CD14-positive monocyte (primary cell): Measurements from ENCODE around the gene MTG2. TPM values are rescaled to one million over a fixed set of nuclear protein-coding genes. Genes with fewer than 3 reads are reported as not detected.

Experiments used
- DNase-seq, 3 donors: peaks; one replicate each; pipeline ENCODE4 v3.0.0-alpha.2; 2011 to 2022
- H2AFZ ChIP-seq: 2 replicates; pipeline ENCODE4 v1.6.0; 2012; ENCODE audit warnings: mild to moderate bottlenecking, low read depth, low read length, inconsistent platforms; ENCODE audit not compliant: insufficient read depth, poor library complexity, severe bottlenecking
- H3K27ac ChIP-seq, 2 donors: 1 replicate in 1 of 2; 2 replicates in 1 of 2; pipeline ENCODE4 v1.5.1; 2012 to 2013; ENCODE audit warnings: low read length in 2 of 2, control low read depth in 1 of 2, inconsistent platforms in 1 of 2, low read depth in 1 of 2, mild to moderate bottlenecking in 1 of 2
- H3K27me3 ChIP-seq, 2 donors: one replicate each; pipeline versions ENCODE4 v1.6.0 to v1.6.1; 2011 to 2013; ENCODE audit warnings: low read length in 2 of 2; ENCODE audit not compliant: control insufficient read depth in 2 of 2, insufficient read depth in 2 of 2
- H3K36me3 ChIP-seq, 2 donors: replicated peaks in 1 of 2; 1 replicate in 1 of 2; 2 replicates in 1 of 2; pipeline versions ENCODE4 v1.5.1 to v1.6.1; 2012 to 2013; ENCODE audit warnings: low read length in 2 of 2, control low read depth in 1 of 2, inconsistent platforms in 1 of 2, mild to moderate bottlenecking in 1 of 2; ENCODE audit not compliant: insufficient read depth in 2 of 2, control insufficient read depth in 1 of 2
- H3K4me1 ChIP-seq, 2 donors: 1 replicate in 1 of 2; 2 replicates in 1 of 2; pipeline versions ENCODE4 v1.5.1 to v1.6.1; 2012 to 2013; ENCODE audit warnings: low read length in 2 of 2, control low read depth in 1 of 2, inconsistent platforms in 1 of 2, mild to moderate bottlenecking in 1 of 2, moderate library complexity in 1 of 2; ENCODE audit not compliant: insufficient read depth in 2 of 2, control insufficient read depth in 1 of 2
- H3K4me2 ChIP-seq: replicated peaks from 2 replicates; pipeline ENCODE3; 2012; ENCODE audit warnings: low read length, moderate library complexity, mild to moderate bottlenecking; ENCODE audit not compliant: poor library complexity, severe bottlenecking; ENCODE audit errors: extremely low read depth
- H3K4me3 ChIP-seq, 3 experiments: fragments of 200-600 bp in 1 of 3; sonication (generic) in 1 of 3; replicated peaks in 1 of 3; 1 replicate in 2 of 3; 2 replicates in 1 of 3; pipeline ENCODE4 v1.5.1; 2011 to 2013; ENCODE audit warnings: low read length in 3 of 3, mild to moderate bottlenecking in 3 of 3, control low read depth in 2 of 3, low read depth in 2 of 3, inconsistent platforms in 1 of 3, moderate library complexity in 1 of 3
- H3K79me2 ChIP-seq: 2 replicates; pipeline ENCODE4 v1.6.0; 2012; ENCODE audit warnings: mild to moderate bottlenecking, control low read depth, inconsistent platforms, low read length, moderate library complexity; ENCODE audit not compliant: insufficient read depth
- H3K9ac ChIP-seq: 2 replicates; pipeline ENCODE4 v1.6.0; 2017; ENCODE audit warnings: low read length, mild to moderate bottlenecking; ENCODE audit not compliant: insufficient read depth, poor library complexity, severe bottlenecking
- H3K9me3 ChIP-seq, 2 donors: replicated peaks in 1 of 2; 1 replicate in 1 of 2; 2 replicates in 1 of 2; pipeline versions ENCODE4 v1.5.1 to v1.6.1; 2012 to 2013; ENCODE audit warnings: low read length in 2 of 2, control low read depth in 1 of 2; ENCODE audit not compliant: control insufficient read depth in 1 of 2, insufficient read depth in 1 of 2
- H4K20me1 ChIP-seq: 2 replicates; pipeline ENCODE4 v1.6.0; 2012; ENCODE audit warnings: mild to moderate bottlenecking, low read length, control low read depth, moderate library complexity; ENCODE audit not compliant: insufficient read depth
- H3K27ac Mint-ChIP-seq, 7 donors: one replicate each; pipeline ENCODE4 v1.8.0; 2020; ENCODE audit warnings: mild to moderate bottlenecking in 7 of 7, mixed read lengths in 7 of 7, moderate library complexity in 6 of 7, inconsistent platforms in 2 of 7
- H3K27me3 Mint-ChIP-seq, 3 donors: one replicate each; pipeline ENCODE4 v1.8.0; 2021 to 2022; ENCODE audit warnings: low read depth in 3 of 3, mild to moderate bottlenecking in 3 of 3, mixed read lengths in 3 of 3, moderate library complexity in 3 of 3, inconsistent platforms in 1 of 3
- H3K36me3 Mint-ChIP-seq, 2 donors: one replicate each; pipeline ENCODE4 v1.8.0; 2020; ENCODE audit warnings: mixed read lengths in 2 of 2, inconsistent platforms in 1 of 2, mild to moderate bottlenecking in 1 of 2
- H3K4me1 Mint-ChIP-seq: one replicate; pipeline ENCODE4 v1.8.0; 2020; ENCODE audit warnings: mild to moderate bottlenecking, mixed read lengths
- H3K4me3 Mint-ChIP-seq, 2 donors: one replicate each; pipeline ENCODE4 v1.8.0; 2020; ENCODE audit warnings: mild to moderate bottlenecking in 2 of 2, mixed read lengths in 2 of 2, moderate library complexity in 1 of 2
- H3K9me3 Mint-ChIP-seq, 7 donors: one replicate each; pipeline ENCODE4 v1.8.0; 2020 to 2022; ENCODE audit warnings: mixed read lengths in 7 of 7, mild to moderate bottlenecking in 6 of 7, moderate library complexity in 6 of 7, inconsistent platforms in 2 of 7
- CTCF ChIP-seq: fragments of 200-600 bp; IDR thresholded peaks from one replicate; pipeline ENCODE4 v1.8.0; 2022; ENCODE audit warnings: antibody characterized with exemption, mild to moderate bottlenecking
- WGBS: methylation state at CpG from one replicate; pipeline ENCODE4 v1.1.5; 2013; ENCODE audit warnings: missing lambda C conversion rate; ENCODE audit not compliant: insufficient coverage; 5-methylcytosine and 5-hydroxymethylcytosine counted together
- intact Hi-C, 2 donors: fragments of 100-400 bp; cut with micrococcal nuclease; formaldehyde crosslinking; loops; one replicate each; pipeline versions ENCODE4 v1.15.0 to v1.15.1; 2023
- polyA plus RNA-seq, 3 donors: library from polyadenylated mRNA; depleted of rRNA in 1 of 3; unstranded in 2 of 3; stranded (reverse) in 1 of 3; fragments of 300-500 nt in 2 of 3; fragments of >200 nt in 1 of 3; fragmentation: Illumina TruSeq in 2 of 3; gene quantifications; 1 replicate in 2 of 3; 2 replicates in 1 of 3; pipeline ENCODE4 v1.2.3, GENCODE V29; 2012 to 2021

Gene MTG2
- polyA plus RNA-seq, 3 donors, result 10.8 to 16.1 (median 14.9) TPM

DNA sequence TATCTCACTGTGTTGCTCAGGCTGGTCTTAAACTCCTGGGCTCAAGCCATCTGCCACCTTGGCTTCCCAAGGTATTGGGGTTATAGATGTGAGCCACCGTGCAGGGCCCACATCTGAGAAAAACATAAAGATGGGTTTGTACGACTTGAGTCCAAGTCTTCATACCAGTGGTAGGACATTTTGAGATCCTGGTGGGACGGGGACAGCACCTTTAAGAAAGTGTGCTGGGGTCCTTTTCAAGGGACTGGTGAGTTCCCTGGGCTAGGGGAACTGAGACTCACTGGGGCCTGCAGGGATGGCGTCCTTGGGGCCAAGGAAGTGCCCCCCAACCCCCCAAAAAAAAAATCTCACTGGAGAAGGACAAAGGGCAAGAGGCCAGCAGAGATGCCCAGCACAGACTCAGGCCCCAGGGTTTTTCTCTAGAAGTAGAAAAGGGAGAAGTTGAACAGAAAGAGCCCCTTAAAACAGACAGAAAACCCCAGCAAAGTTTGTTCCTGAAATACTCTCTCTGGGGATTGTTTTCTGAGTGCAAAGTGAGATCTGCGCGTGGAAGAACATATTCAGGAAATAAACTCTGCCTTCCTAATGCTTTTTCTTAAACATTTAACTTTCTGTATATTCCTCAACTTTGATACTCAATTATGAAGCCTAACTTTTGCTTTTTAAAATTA, 66.2 kb downstream of the MTG2 start:
- no peak overlapping the region for H3K4me3 Mint-ChIP-seq
- TF ChIP-seq CTCF, result no peak
- H3K27ac Mint-ChIP-seq, result peak overlapping the region in 2 of 7 donors; percentile 63 to 72
- peaks cover 8 to 31% of the 10 kb centered on the region in 2 donors for H3K36me3 ChIP-seq
- intact Hi-C loops, result no loop called here
- H3K9me3 ChIP-seq, result no peaks in the 10 kb centered on the region
- no peak for DNase-seq
- H3K79me2 ChIP-seq, result peaks cover 88% of the 10 kb centered on the region
- WGBS, result 100% methylated on average over 2 of the region's 6 CpGs
- peaks cover 100% of the 10 kb centered on the region for H4K20me1 ChIP-seq
- H3K4me3 ChIP-seq, result no peak overlapping the region
- peaks cover 13% of the 10 kb centered on the region for H3K4me1 Mint-ChIP-seq
- H3K4me2 ChIP-seq, result no peak overlapping the region
- H3K27me3 ChIP-seq, result no peaks in the 10 kb centered on the region
- no peak overlapping the region for H3K9ac ChIP-seq
- H3K27ac ChIP-seq, result no peak overlapping the region
- H3K4me1 ChIP-seq, result no peaks in the 10 kb centered on the region
- no peak overlapping the region for H2AFZ ChIP-seq
- H3K9me3 Mint-ChIP-seq, result no peaks in the 10 kb centered on the region
- peaks cover 22 to 31% of the 10 kb centered on the region in 2 donors for H3K36me3 Mint-ChIP-seq
- H3K27me3 Mint-ChIP-seq, result peaks cover 0 to 2% (median 1%) of the 10 kb centered on the region in 3 donors

DNA sequence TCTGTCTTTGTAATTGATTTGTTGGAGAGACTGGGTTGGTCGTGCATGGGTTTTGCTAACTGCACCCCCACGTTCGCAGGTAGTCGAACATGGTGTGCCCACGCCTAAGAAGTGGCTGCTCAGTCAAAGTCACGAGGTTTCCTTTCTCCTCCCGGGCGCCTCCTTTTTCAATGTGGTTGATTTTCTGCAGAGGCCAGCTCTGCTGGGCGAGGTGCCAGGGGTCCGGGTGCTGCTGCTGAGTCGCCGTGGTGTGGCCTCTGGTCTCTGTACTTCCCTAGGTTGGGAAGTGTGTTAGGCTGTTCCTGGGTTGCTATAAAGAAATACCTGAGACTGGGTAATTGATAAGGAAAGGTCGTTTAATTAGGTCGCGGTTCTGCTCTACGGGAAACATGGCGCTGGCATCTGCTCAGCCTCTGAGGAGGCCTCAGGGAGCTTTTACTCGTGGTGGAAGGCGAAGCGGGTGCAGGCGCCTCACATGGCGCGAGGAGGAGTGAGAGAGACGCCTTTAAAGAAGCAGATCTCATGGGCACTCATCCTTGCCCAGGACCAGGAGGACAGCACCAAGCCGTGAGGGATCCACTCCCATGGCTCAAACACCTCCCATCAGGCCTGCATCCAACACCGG, 69.6 kb downstream of the MTG2 start:
- no peak for DNase-seq
- Histone ChIP-seq H3K4me3 (no peak overlapping the region), H2AFZ (no peak overlapping the region), H3K4me1 (no peaks in the 10 kb centered on the region), H3K27ac (no peak overlapping the region), H3K79me2 (peaks cover 80% of the 10 kb centered on the region), H3K36me3 (peaks cover 18 to 37% of the 10 kb centered on the region in 2 donors), H3K27me3 (no peaks in the 10 kb centered on the region), H4K20me1 (peaks cover 99% of the 10 kb centered on the region), H3K9ac (no peak overlapping the region), H3K4me2 (no peak overlapping the region), H3K9me3 (no peaks in the 10 kb centered on the region)
- Mint-ChIP-seq H3K27ac (peak overlapping the region in 1 of 7 donors; percentile 12), H3K27me3 (peaks cover 0 to 2% (median 0%) of the 10 kb centered on the region in 3 donors), H3K4me1 (peaks cover 8% of the 10 kb centered on the region), H3K9me3 (no peaks in the 10 kb centered on the region), H3K36me3 (peaks cover 32 to 43% of the 10 kb centered on the region in 2 donors), H3K4me3 (no peak overlapping the region)
- 70% methylated on average over 20 of the region's 26 CpGs for WGBS
- intact Hi-C loops, result no loop called here
- TF ChIP-seq CTCF, result no peak

Other genes starting within 250 kb of the MTG2 start
- 10 to 100 TPM in 1 of 3 donors, under 1 TPM in 2; 0.48 to 14.9 (median 0.99) TPM for gene TAF4, start 117.1 kb upstream of the MTG2 start, polyA plus RNA-seq
- gene LSM14B, start 60.6 kb upstream of the MTG2 start, polyA plus RNA-seq, result 10 to 100 TPM in 1 of 3 donors, 1 to 10 TPM in 2; 1.0 to 33.5 (median 1.4) TPM
- 100 to 1,000 TPM; 402 to 668 (median 527) TPM for gene PSMA7, start 39.6 kb upstream of the MTG2 start, polyA plus RNA-seq
- 10 to 100 TPM in 1 of 3 donors, 1 to 10 TPM in 1, under 1 TPM in 1; 0.75 to 16.5 (median 1.1) TPM for gene SS18L1, start 39.3 kb upstream of the MTG2 start, polyA plus RNA-seq
- gene HRH3, start 37.2 kb downstream of the MTG2 start, polyA plus RNA-seq, result not detected
- gene OSBPL2, start 55.5 kb downstream of the MTG2 start, polyA plus RNA-seq, result 10 to 100 TPM; 12.9 to 29.1 (median 17.9) TPM
- gene ADRM1, start 120.0 kb downstream of the MTG2 start, polyA plus RNA-seq, result 10 to 100 TPM; 63.3 to 81.5 (median 72.5) TPM
- gene LAMA5, start 184.3 kb downstream of the MTG2 start, polyA plus RNA-seq, result under 1 TPM in 1 of 3 donors, not detected in 2; 0.05 TPM
- 1,000 to 10,000 TPM in 1 of 3 donors, 100 to 1,000 TPM in 2; 799 to 6,263 (median 968) TPM for gene RPS21, start 204.1 kb downstream of the MTG2 start, polyA plus RNA-seq
- 1 to 10 TPM in 1 of 3 donors, under 1 TPM in 2; 0.60 to 4.0 (median 0.61) TPM for gene CABLES2, start 224.3 kb downstream of the MTG2 start, polyA plus RNA-seq
- gene RBBP8NL, start 244.5 kb downstream of the MTG2 start, polyA plus RNA-seq, result not detected